Tibial artery (tissue), 4 donors: Measurements from ENCODE around the gene B4GAT1.

Experiments
- DNase-seq, 2 donors: peaks; one replicate each; pipeline ENCODE4 v3.0.0-alpha.2; 2019
- H3K27ac ChIP-seq, 2 donors: fragments of 200-600 bp; sonication (generic) in 1 of 2; 1 replicate in 1 of 2; 2 replicates in 1 of 2; pipeline ENCODE4 v1.5.1; 2018 to 2019; ENCODE audit warnings: mild to moderate bottlenecking in 1 of 2
- H3K27me3 ChIP-seq, 2 donors: fragments of 200-600 bp; sonication (generic) in 1 of 2; one replicate each; pipeline versions ENCODE4 v1.5.1 to v1.6.0; 2016 to 2019
- H3K36me3 ChIP-seq, 3 donors: fragments of 200-600 bp; sonication (generic) in 2 of 3; one replicate each; pipeline ENCODE4 v1.5.1; 2016 to 2019; ENCODE audit warnings: mild to moderate bottlenecking in 2 of 3
- H3K4me1 ChIP-seq, 4 donors: fragments of 200-600 bp; sonication (generic) in 2 of 4; 1 replicate in 3 of 4; 2 replicates in 1 of 4; pipeline ENCODE4 v1.5.1; 2016 to 2019
- H3K4me3 ChIP-seq, 2 donors: fragments of 200-600 bp; sonication (generic) in 1 of 2; 1 replicate in 1 of 2; 2 replicates in 1 of 2; pipeline ENCODE4 v1.5.1; 2018 to 2019; ENCODE audit warnings: mild to moderate bottlenecking in 2 of 2
- H3K9me3 ChIP-seq, 3 donors: fragments of 200-600 bp; sonication (generic) in 1 of 3; one replicate each; pipeline ENCODE4 v1.5.1; 2016 to 2019
- intact Hi-C: fragments of 100-400 bp; cut with DNase I; formaldehyde crosslinking; loops from one replicate; pipeline ENCODE4 v1.15.0; 2023; ENCODE audit warnings: low total_unique reads
- TF ChIP-seq, protein P1 (sequence below), 2 experiments: fragments of 200-600 bp in 1 of 2; fragments of 450-650 bp in 1 of 2; IDR thresholded peaks; one replicate each; pipeline ENCODE4 v1.5.1; 2017 to 2019; ENCODE audit warnings: antibody characterized with exemption in 2 of 2, mild to moderate bottlenecking in 1 of 2, moderate library complexity in 1 of 2

The B4GAT1 gene

DNA sequence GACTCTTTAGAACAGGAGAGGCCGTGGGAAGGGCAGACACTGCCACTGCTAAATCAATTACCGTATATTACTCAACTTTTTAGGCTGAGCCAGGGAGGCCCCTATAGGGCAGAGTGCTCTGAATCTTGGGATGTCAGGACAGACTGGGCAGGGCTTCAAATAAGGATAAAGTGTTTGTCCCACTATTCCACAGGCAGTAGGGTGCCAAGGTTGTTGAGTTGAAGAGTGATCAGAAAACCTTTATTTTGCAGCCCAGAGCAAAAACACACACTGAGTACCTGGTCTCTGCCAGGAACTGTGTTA, 1.6 kb upstream of the B4GAT1 start:
- Histone ChIP-seq H3K4me3 (no peak overlapping the region), H3K27me3 (no peaks in the 10 kb centered on the region), H3K9me3 (no peaks in the 10 kb centered on the region), H3K4me1 (peaks cover 12 to 30% (median 24%) of the 10 kb centered on the region in 4 donors), H3K36me3 (no peaks in the 10 kb centered on the region), H3K27ac (no peak overlapping the region)
- intact Hi-C loops = loop anchor here (5.0 kb wide), 1 partner anchor 37 kb away; no protein-coding TSS in a partner anchor
- DNase-seq = no peak
- TF ChIP-seq, protein P1, sequence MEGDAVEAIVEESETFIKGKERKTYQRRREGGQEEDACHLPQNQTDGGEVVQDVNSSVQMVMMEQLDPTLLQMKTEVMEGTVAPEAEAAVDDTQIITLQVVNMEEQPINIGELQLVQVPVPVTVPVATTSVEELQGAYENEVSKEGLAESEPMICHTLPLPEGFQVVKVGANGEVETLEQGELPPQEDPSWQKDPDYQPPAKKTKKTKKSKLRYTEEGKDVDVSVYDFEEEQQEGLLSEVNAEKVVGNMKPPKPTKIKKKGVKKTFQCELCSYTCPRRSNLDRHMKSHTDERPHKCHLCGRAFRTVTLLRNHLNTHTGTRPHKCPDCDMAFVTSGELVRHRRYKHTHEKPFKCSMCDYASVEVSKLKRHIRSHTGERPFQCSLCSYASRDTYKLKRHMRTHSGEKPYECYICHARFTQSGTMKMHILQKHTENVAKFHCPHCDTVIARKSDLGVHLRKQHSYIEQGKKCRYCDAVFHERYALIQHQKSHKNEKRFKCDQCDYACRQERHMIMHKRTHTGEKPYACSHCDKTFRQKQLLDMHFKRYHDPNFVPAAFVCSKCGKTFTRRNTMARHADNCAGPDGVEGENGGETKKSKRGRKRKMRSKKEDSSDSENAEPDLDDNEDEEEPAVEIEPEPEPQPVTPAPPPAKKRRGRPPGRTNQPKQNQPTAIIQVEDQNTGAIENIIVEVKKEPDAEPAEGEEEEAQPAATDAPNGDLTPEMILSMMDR (IDR thresholded peaks at IDR 0.05) = no peak

DNA sequence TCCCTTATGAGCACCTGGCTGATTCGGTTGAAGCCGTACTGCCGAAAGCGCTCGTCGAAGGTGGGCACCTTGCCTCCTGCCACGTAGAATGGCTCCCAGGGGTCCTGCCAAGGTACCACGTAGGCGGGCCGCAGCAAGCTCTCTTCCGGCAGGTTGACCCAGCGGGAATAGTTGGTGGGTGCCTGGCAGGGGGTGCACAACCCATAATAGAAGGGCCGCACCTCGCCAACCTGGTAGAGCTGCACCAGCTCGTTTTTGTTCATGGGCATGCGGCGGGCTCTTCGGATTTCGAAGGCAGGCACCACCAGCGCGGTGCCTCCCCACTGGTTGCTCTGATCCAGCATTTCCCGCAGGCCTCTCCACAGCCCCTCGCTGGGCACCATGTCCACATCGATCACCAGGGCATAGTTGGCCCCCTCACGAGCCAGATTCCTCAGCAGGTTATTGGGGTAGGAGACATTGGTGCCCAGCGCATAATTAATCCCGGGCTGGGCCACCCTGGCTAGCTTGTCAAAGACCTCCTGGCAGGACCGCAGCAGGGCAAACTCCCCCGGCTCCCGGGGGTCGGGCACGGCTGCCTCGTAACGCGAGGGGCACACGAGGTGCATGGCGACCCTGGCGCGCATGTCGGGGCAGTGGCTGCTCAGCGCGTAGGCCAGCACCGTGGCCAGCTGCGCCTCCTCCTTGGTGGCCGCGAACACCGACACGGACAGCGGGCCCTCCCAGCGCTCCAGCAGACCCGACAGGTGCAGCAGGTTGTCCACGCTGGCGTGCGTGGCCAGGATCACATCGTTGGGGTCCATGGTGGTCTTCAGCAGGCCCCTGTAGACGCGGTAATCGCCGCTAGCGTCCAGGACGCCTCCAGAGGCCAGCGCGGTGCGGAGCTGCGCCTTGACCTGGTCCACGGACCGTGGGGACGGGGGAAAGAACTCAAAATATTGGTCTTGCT, 679 bp downstream of the B4GAT1 start:
- no peaks in the 10 kb centered on the region for H3K9me3 ChIP-seq
- H3K27ac ChIP-seq = peak overlapping the region; percentile 87 to 98
- H3K36me3 ChIP-seq = peaks cover 0 to 11% (median 2%) of the 10 kb centered on the region in 3 donors
- peak overlapping the region; percentile 89 to 95 for H3K4me3 ChIP-seq
- no peak for DNase-seq
- TF ChIP-seq, protein P1 (IDR thresholded peaks at IDR 0.05) = no peak
- no peaks in the 10 kb centered on the region for H3K27me3 ChIP-seq
- intact Hi-C loops = loop anchor here (5.0 kb wide), 1 partner anchor 34 kb away; no protein-coding TSS in a partner anchor
- H3K4me1 ChIP-seq = peaks cover 12 to 40% (median 33%) of the 10 kb centered on the region in 4 donors

DNA sequence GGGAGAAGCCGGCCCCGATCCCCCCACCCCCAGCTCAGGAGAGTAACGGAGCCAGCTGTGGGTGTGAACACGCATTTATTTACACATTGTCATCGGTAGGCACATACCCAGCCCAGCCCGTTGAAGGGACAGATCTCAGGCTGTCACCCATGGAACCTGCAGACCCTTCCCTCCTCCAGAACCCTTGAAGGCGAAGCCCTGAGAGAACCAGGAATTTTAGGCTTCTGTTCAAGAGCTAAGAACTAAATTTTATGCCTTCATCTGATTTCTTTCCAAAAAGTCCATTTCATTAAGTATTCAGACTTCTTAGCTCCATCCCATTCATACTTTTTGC, 2.1 kb downstream of the B4GAT1 start:
- intact Hi-C loops = loop anchor here (5.0 kb wide), 1 partner anchor 33 kb away; no protein-coding TSS in a partner anchor
- Histone ChIP-seq H3K4me3 (peak overlapping the region; percentile 92 to 95), H3K36me3 (peaks cover 14 to 25% (median 17%) of the 10 kb centered on the region in 3 donors), H3K27me3 (no peaks in the 10 kb centered on the region), H3K9me3 (no peaks in the 10 kb centered on the region), H3K27ac (peak overlapping the region; percentile 87 to 98), H3K4me1 (peaks cover 12 to 40% (median 33%) of the 10 kb centered on the region in 4 donors)
- TF ChIP-seq, protein P1 (IDR thresholded peaks at IDR 0.05) = no peak
- DNase-seq = no peak

DNA sequence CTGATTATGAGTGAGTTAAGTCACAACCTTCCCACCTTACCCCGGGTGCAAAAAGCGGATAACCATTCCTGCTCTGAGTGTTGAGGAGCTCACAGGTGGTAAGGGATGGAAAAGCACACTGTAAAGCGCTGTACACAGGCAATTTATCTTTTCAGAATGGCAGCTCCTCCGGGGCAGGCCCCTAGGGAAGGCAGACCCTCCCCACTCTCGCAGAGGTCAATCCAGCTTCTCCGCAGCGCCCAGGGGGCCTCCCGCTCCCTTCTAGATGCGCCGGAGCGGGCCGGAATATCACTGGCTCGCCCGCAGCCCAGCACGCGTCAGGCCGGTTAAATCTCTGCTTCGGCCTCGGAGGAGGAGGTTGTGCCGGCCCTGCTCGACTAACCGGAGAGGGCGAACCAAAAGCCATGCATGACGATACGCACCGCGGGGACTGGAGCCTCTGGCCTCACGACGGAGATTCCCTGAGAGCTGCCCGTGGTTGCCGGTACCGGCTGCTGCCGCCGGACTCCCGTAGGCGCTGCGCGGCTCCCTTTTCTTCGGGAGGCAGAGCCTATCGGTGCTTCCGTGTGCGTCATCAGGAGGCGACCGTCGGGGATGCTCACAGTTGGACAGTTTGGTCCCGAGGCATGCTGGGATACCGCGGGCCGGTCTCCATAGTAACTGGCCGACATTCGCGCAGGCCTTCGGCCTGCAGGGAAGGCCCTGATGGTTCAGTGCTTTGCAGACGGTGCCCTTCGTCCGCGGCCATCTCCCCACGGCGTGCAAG, 2.7 kb downstream of the B4GAT1 start, which contains the start of gene BRMS1:
Gene BRMS1, minus strand, starts transcription at position 555 of the 766 bp plus-strand sequence. CDS start 2,870 bp downstream, outside the sequence.
- intact Hi-C loops = loop anchor here (5.0 kb wide), 1 partner anchor 32 kb away; no protein-coding TSS in a partner anchor
- TF ChIP-seq, protein P1 (IDR thresholded peaks at IDR 0.05) = peak; percentile 14 to 46
- DNase-seq = peak; percentile 99
- Histone ChIP-seq H3K27me3 (no peaks in the 10 kb centered on the region), H3K36me3 (peaks cover 16 to 31% (median 23%) of the 10 kb centered on the region in 3 donors), H3K4me3 (peak within 1 kb of the TSS; percentile 92 to 95), H3K4me1 (peaks cover 12 to 40% (median 33%) of the 10 kb centered on the region in 4 donors), H3K9me3 (no peaks in the 10 kb centered on the region), H3K27ac (peak within 1 kb of the TSS; percentile 87 to 98)

DNA sequence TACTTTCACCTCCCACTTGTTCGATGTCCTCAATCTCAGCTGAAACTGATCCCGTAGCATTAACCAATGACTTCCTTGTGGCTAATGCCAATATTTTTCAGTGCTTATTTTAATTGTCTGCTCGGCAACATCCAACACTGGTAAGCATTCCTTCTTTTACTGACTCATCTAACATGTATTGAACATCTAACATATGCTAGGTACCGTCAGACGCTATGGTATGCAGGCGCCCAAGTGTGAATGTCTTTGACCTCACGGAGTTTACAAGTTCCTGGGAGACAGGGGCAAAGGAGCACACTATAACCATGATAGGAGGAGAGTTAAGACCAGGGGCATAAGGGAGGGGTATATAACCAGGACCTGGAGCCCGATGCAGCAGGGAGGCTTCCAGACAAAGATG, 4.3 kb downstream of the B4GAT1 start:
- peaks cover 12 to 39% (median 33%) of the 10 kb centered on the region in 4 donors for H3K4me1 ChIP-seq
- no peaks in the 10 kb centered on the region for H3K9me3 ChIP-seq
- TF ChIP-seq, protein P1 (IDR thresholded peaks at IDR 0.05) = no peak
- peaks cover 22 to 46% (median 36%) of the 10 kb centered on the region in 3 donors for H3K36me3 ChIP-seq
- no peak overlapping the region for H3K4me3 ChIP-seq
- no peak for DNase-seq
- H3K27ac ChIP-seq = no peak overlapping the region
- no peaks in the 10 kb centered on the region for H3K27me3 ChIP-seq
- intact Hi-C loops = no loop called here
